Activated CD8-positive, alpha-beta memory T cell treated with anti-CD3 and anti-CD28 coated beads, Interleukin-2, amount 50 U/mL, for 24 hours (primary cell): ENCODE data around the gene CDKN1B.

Experiments
- DNase-seq: peaks from one replicate; pipeline ENCODE4 v3.0.0-alpha.2; 2020; ENCODE audit errors: extremely low read depth

The CDKN1B gene

DNA sequence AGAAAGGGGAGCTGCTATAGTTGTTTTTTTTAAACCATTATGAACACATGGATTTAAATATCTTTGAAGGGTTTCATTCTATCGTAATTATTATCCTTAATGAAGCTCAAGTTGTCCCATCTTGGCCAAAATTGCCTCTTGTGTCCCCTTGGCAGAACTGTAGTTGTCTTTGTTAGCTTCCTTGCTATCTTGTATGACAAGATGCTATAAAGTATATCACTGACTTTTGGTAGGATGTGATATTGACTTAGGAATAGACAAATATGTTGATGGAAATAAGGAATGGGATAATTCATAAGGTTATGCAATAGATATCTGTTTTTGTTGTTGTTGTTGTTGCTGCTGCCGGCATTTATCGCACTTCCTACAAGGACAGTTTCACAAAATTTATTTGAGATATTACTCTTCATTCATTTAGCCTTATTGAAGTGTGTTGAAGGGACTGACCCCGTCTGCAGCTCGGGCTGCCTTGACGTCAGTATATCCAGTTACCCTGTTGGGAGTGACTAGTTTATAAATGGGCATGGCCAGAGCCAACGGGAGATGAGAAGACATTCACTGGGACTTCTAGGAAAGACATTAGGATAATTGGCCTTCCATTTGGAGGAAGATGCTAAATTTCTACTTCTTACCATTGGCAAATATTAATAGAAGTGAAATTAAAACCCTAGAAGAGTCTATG lies 42.2 kb downstream of the CDKN1B start:
- no peak for DNase-seq

DNA sequence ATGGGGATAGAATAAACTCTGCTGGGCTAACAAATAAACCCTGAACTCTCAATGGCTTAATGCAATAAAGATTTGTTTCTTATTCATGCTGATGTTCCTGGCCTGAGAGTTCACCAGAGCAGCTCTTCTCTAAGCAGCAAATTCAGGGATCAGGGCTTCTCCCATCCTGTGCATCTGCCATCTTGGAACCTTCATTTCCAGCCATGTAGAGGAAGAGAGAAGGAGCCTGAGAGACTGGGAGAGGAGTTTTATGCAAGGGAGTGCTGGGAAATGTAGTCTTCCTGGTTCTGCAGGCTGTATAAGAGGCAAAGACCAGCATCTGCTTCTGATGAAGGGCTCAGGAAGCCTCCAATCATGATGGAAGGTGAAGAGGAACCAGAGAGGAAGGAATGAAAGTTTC lies 47.7 kb downstream of the CDKN1B start:
- DNase-seq: no peak

DNA sequence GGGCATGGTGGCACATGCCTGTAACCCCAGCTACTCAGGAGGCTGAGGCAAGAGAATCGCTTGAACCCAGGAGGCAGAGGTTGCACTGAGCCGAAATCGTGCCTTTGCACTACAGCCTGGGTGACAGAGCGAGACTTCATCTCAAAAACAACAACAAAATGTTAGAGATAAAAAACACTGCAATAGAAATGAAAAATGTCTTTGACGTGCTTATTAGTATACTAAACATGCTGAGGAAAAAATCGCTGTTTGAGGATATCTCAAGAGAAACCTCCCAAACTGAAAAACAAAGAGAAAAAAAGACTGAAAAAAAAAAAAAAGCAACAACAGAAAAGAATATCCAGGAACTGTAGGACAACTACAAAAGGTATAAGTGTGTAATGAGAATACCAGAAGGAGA lies 53.1 kb downstream of the CDKN1B start:
- DNase-seq: no peak
